Uterus (tissue), 2 donors: ENCODE data around the gene MGAT4A.

Experiments used
- POLR2A ChIP-seq, 2 donors: fragments of 450-650 bp; IDR thresholded peaks; one replicate each; pipeline ENCODE4 v1.6.1; 2016; ENCODE audit warnings: antibody characterized with exemption in 2 of 2, mild to moderate bottlenecking in 1 of 2, moderate library complexity in 1 of 2
- TF ChIP-seq, protein P1 (sequence below), 4 experiments: fragments of 200-600 bp in 2 of 4; fragments of 450-650 bp in 2 of 4; sonication (generic) in 2 of 4; IDR thresholded peaks; one replicate each; pipeline ENCODE4 v1.5.1; 2016 to 2019; ENCODE audit warnings: antibody characterized with exemption in 4 of 4, mild to moderate bottlenecking in 2 of 4, moderate library complexity in 1 of 4

DNA sequence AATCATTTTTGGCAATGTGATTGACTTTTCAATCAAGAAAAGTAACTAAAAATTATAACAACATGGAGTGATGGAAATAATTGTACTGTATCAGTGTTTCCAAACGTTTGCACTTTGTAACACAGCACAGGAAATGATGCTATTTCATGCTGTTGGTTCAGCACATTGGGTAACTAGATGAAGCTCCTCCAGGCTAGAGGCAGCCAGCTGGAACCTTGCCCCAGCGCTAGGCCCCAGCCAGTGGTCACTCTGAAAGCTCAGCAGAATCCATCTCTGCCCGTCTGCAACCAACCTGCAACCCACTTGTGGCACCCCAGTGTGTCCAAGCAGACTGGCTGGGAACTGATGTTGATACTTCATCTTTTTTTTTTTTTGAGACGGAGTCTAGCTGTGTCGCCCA is 107.3 kb downstream of the MGAT4A start:
- TF ChIP-seq POLR2A (IDR thresholded peaks at IDR 0.05), result no peak
- TF ChIP-seq, protein P1, sequence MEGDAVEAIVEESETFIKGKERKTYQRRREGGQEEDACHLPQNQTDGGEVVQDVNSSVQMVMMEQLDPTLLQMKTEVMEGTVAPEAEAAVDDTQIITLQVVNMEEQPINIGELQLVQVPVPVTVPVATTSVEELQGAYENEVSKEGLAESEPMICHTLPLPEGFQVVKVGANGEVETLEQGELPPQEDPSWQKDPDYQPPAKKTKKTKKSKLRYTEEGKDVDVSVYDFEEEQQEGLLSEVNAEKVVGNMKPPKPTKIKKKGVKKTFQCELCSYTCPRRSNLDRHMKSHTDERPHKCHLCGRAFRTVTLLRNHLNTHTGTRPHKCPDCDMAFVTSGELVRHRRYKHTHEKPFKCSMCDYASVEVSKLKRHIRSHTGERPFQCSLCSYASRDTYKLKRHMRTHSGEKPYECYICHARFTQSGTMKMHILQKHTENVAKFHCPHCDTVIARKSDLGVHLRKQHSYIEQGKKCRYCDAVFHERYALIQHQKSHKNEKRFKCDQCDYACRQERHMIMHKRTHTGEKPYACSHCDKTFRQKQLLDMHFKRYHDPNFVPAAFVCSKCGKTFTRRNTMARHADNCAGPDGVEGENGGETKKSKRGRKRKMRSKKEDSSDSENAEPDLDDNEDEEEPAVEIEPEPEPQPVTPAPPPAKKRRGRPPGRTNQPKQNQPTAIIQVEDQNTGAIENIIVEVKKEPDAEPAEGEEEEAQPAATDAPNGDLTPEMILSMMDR (IDR thresholded peaks at IDR 0.05), result no peak
